Caco-2 (cell line): Measurements from ENCODE around the gene IRF1. TPM values are rescaled to one million over a fixed set of nuclear protein-coding genes. Genes with fewer than 3 reads are reported as not detected.

ENCODE experiments used
- BruUV-seq: library from RNA; stranded (reverse); fragments of 400-500 nt; replicated peaks from 2 replicates; lab custom pipeline; 2021; lab: Mats Ljungman, UMichigan
- CTCF ChIA-PET: fragments of 300-600 bp; sonication (Branson Sonifier 250); formaldehyde crosslinking; loops from one replicate; lab custom pipeline; 2022; ENCODE audit warnings: antibody characterized with exemption; lab: Charles Lee
- POLR2A ChIA-PET: fragments of 300-600 bp; sonication (Branson Sonifier 250); formaldehyde crosslinking; loops from one replicate; lab custom pipeline; 2022; ENCODE audit warnings: antibody characterized with exemption; lab: Charles Lee
- DNase-seq, 2 experiments: peaks; one replicate each; pipeline versions ENCODE4 v3.0.0 to v3.0.0-alpha.2; 2020 to 2022
- H3K27me3 ChIP-seq: replicated peaks from 2 replicates; pipeline ENCODE4 v1.6.0; 2011; ENCODE audit warnings: low read length; ENCODE audit not compliant: control insufficient read depth, insufficient read depth
- H3K36me3 ChIP-seq: 2 replicates; pipeline ENCODE4 v1.5.1; 2011; ENCODE audit warnings: low read length; ENCODE audit not compliant: control insufficient read depth, insufficient read depth
- H3K4me1 ChIP-seq: fragments of 250-450 bp; sonication (Bioruptor Pico); 2 replicates; pipeline ENCODE4 v1.5.1; 2020; ENCODE audit warnings: mild to moderate bottlenecking
- H3K4me3 ChIP-seq: 2 replicates; pipeline ENCODE4 v1.5.1; 2011; ENCODE audit warnings: low read depth, mild to moderate bottlenecking, control low read depth, low read length
- H3K9me3 ChIP-seq: fragments of 250-450 bp; sonication (Bioruptor Pico); 2 replicates; pipeline ENCODE4 v1.5.1; 2020; ENCODE audit warnings: mild to moderate bottlenecking, moderate library complexity
- H3K27ac Mint-ChIP-seq: one replicate; pipeline ENCODE4 v1.8.0; 2022; ENCODE audit warnings: mixed read lengths; ENCODE audit not compliant: unreplicated experiment
- H3K27me3 Mint-ChIP-seq: one replicate; pipeline ENCODE4 v1.8.0; 2022; ENCODE audit warnings: mixed read lengths; ENCODE audit not compliant: insufficient read depth, unreplicated experiment
- H3K36me3 Mint-ChIP-seq: one replicate; pipeline ENCODE4 v1.8.0; 2022; ENCODE audit warnings: mild to moderate bottlenecking, mixed read lengths; ENCODE audit not compliant: insufficient read depth, unreplicated experiment
- H3K4me1 Mint-ChIP-seq: one replicate; pipeline ENCODE4 v1.8.0; 2022; ENCODE audit warnings: low read depth, mixed read lengths; ENCODE audit not compliant: unreplicated experiment
- H3K4me3 Mint-ChIP-seq: one replicate; pipeline ENCODE4 v1.8.0; 2022; ENCODE audit warnings: mild to moderate bottlenecking, moderate library complexity, mixed read lengths; ENCODE audit not compliant: unreplicated experiment
- H3K9me3 Mint-ChIP-seq: one replicate; pipeline ENCODE4 v1.8.0; 2022; ENCODE audit warnings: mixed read lengths; ENCODE audit not compliant: unreplicated experiment
- intact Hi-C: fragments of 100-400 bp; cut with micrococcal nuclease; formaldehyde crosslinking; loops from one replicate; pipeline ENCODE4 v1.10.0; 2022; ENCODE audit not compliant: unreplicated experiment
- total RNA-seq: library from RNA; stranded (reverse); gene quantifications from 2 replicates; pipeline ENCODE4 v1.2.3, GENCODE V29; 2022
- TF ChIP-seq, protein P1 (sequence below), 2 experiments: fragments of 200-600 bp in 1 of 2; IDR thresholded peaks; 1 replicate in 1 of 2; 2 replicates in 1 of 2; pipeline versions ENCODE4 v1.5.1 to v1.8.0; 2011 to 2022; ENCODE audit warnings: antibody characterized with exemption in 1 of 2, control low read depth in 1 of 2, inconsistent platforms in 1 of 2, low read depth in 1 of 2, low read length in 1 of 2, mild to moderate bottlenecking in 1 of 2, moderate library complexity in 1 of 2; ENCODE audit not compliant: insufficient read depth in 1 of 2, severe bottlenecking in 1 of 2, unreplicated experiment in 1 of 2

Gene IRF1
- total RNA-seq, 1 experiment from 2014 or later: 16.8 TPM

- peaks cover 19% of the 10 kb centered on the region for H3K36me3 Mint-ChIP-seq
- no peaks in the 10 kb centered on the region for H3K9me3 Mint-ChIP-seq
- H3K4me3 Mint-ChIP-seq: peak overlapping the region; percentile 81
- H3K27ac Mint-ChIP-seq: peak overlapping the region; percentile 61
- Histone ChIP-seq H3K36me3 (peaks cover 1% of the 10 kb centered on the region; the same call in 1 of the 2 replicates), H3K27me3 (no peaks in the 10 kb centered on the region), H3K4me3 (peak overlapping the region; percentile 89), H3K9me3 (no peaks in the 10 kb centered on the region), H3K4me1 (peaks cover 22% of the 10 kb centered on the region)
- DNase-seq: no peak
- no TSS peak for BruUV-seq
- TF ChIP-seq, protein P1, sequence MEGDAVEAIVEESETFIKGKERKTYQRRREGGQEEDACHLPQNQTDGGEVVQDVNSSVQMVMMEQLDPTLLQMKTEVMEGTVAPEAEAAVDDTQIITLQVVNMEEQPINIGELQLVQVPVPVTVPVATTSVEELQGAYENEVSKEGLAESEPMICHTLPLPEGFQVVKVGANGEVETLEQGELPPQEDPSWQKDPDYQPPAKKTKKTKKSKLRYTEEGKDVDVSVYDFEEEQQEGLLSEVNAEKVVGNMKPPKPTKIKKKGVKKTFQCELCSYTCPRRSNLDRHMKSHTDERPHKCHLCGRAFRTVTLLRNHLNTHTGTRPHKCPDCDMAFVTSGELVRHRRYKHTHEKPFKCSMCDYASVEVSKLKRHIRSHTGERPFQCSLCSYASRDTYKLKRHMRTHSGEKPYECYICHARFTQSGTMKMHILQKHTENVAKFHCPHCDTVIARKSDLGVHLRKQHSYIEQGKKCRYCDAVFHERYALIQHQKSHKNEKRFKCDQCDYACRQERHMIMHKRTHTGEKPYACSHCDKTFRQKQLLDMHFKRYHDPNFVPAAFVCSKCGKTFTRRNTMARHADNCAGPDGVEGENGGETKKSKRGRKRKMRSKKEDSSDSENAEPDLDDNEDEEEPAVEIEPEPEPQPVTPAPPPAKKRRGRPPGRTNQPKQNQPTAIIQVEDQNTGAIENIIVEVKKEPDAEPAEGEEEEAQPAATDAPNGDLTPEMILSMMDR (IDR thresholded peaks at IDR 0.05; ENCODE audit: insufficient read depth in 1 of 2, low read depth in 1 of 2, low read length in 1 of 2, severe bottlenecking in 1 of 2, unreplicated experiment in 1 of 2): peak in 1 of 2 experiments; percentile 21
- intact Hi-C loops: no loop called here
- H3K4me1 Mint-ChIP-seq: peaks cover 7% of the 10 kb centered on the region
- CTCF ChIA-PET: interaction anchor here (0.7 to 2.2 kb wide), 13 partner anchors 9 to 252 kb away, joined by 3 to 14 read pairs (median 3); partner anchors contain the start of gene SLC22A4
- POLR2A ChIA-PET: interaction anchor here (0.5 to 2.0 kb wide), 18 partner anchors 10 to 562 kb away, joined by 3 to 14 read pairs (median 4); partner anchors contain the start of genes HSPA4 and SLC22A4
- no peaks in the 10 kb centered on the region for H3K27me3 Mint-ChIP-seq
Observed at GRCh38 chr5:132489871-132490483, 596 bp downstream of the IRF1 start.

GRCh38 chr5:132489051-132489770 lies 1.4 kb downstream of the IRF1 start:
- H3K9me3 Mint-ChIP-seq: no peaks in the 10 kb centered on the region
- DNase-seq: no peak
- ChIA-PET POLR2A (interaction anchor here (0.5 to 2.0 kb wide), 3 partner anchors 51 to 195 kb away, joined by 3 to 8 read pairs (median 4); partner anchors contain the start of gene SLC22A4), CTCF (interaction anchor here (1.2 to 2.2 kb wide), 3 partner anchors 8 to 13 kb away, joined by 3 to 14 read pairs (median 10); no protein-coding TSS in a partner anchor)
- Histone ChIP-seq H3K4me1 (peaks cover 17% of the 10 kb centered on the region), H3K36me3 (peaks cover 1% of the 10 kb centered on the region; the same call in 1 of the 2 replicates), H3K4me3 (peak overlapping the region; percentile 89), H3K9me3 (no peaks in the 10 kb centered on the region), H3K27me3 (no peaks in the 10 kb centered on the region)
- peak overlapping the region; percentile 81 for H3K4me3 Mint-ChIP-seq
- H3K27ac Mint-ChIP-seq: no peak overlapping the region
- H3K27me3 Mint-ChIP-seq: no peaks in the 10 kb centered on the region
- H3K4me1 Mint-ChIP-seq: peaks cover 7% of the 10 kb centered on the region
- intact Hi-C loops: no loop called here
- peaks cover 25% of the 10 kb centered on the region for H3K36me3 Mint-ChIP-seq
- BruUV-seq: TSS peak; percentile 44
- TF ChIP-seq, protein P1 (IDR thresholded peaks at IDR 0.05; ENCODE audit: insufficient read depth in 1 of 2, low read depth in 1 of 2, low read length in 1 of 2, severe bottlenecking in 1 of 2, unreplicated experiment in 1 of 2): no peak

DNA sequence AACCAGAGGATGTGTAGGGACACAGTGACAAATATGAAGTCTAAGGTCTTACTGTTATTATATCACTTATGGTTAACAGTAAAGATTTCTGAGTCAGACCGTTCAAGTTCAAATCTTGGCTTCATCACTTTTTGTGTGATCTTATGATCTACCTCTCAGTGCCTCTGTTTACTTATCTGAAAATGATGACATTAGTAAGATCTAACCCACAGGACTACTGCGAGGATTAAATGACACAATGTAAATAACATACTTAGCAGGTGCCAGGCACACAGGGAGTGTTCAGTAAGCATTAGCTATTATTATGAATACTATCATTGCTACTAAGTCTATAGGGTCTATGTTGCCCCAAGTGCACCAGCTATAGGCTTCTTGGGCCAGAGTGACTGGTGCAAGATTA lies 2.0 kb downstream of the IRF1 start:
- H3K9me3 ChIP-seq: no peaks in the 10 kb centered on the region
- H3K4me3 ChIP-seq: no peak overlapping the region
- BruUV-seq: no TSS peak
- H3K27me3 Mint-ChIP-seq: no peaks in the 10 kb centered on the region
- TF ChIP-seq, protein P1 (IDR thresholded peaks at IDR 0.05; ENCODE audit: insufficient read depth in 1 of 2, low read depth in 1 of 2, low read length in 1 of 2, severe bottlenecking in 1 of 2, unreplicated experiment in 1 of 2): no peak
- peaks cover 1% of the 10 kb centered on the region; the same call in 1 of the 2 replicates for H3K36me3 ChIP-seq
- CTCF ChIA-PET: no interaction called here
- peak overlapping the region; percentile 81 for H3K4me3 Mint-ChIP-seq
- no peaks in the 10 kb centered on the region for H3K9me3 Mint-ChIP-seq
- H3K27me3 ChIP-seq: no peaks in the 10 kb centered on the region
- H3K36me3 Mint-ChIP-seq: peaks cover 31% of the 10 kb centered on the region
- intact Hi-C loops: no loop called here
- peaks cover 17% of the 10 kb centered on the region for H3K4me1 ChIP-seq
- no peak overlapping the region for H3K27ac Mint-ChIP-seq
- peaks cover 7% of the 10 kb centered on the region for H3K4me1 Mint-ChIP-seq
- DNase-seq: no peak
- POLR2A ChIA-PET: no interaction called here
